Transverse colon (tissue), 4 donors: Measurements from ENCODE around the gene NKAP. TPM values are rescaled to one million over a fixed set of nuclear protein-coding genes. Genes with fewer than 3 reads are reported as not detected.

ENCODE experiments used
- DNase-seq: peaks from one replicate; pipeline ENCODE4 v3.0.0-alpha.2; 2019
- H3K27ac ChIP-seq, 4 donors: fragments of 200-600 bp; sonication (generic); 2 replicates each; pipeline ENCODE4 v1.5.1; 2016 to 2018; ENCODE audit warnings: inconsistent platforms in 4 of 4
- H3K27me3 ChIP-seq: fragments of 200-600 bp; sonication (generic); 2 replicates; pipeline ENCODE4 v1.5.1; 2017; ENCODE audit warnings: inconsistent platforms
- H3K36me3 ChIP-seq, 4 donors: fragments of 200-600 bp; sonication (generic); 2 replicates each; pipeline ENCODE4 v1.5.1; 2017 to 2019; ENCODE audit warnings: inconsistent platforms in 4 of 4
- H3K4me1 ChIP-seq, 4 donors: fragments of 200-600 bp; sonication (generic); 2 replicates each; pipeline ENCODE4 v1.5.1; 2017 to 2020; ENCODE audit warnings: inconsistent platforms in 4 of 4
- H3K4me3 ChIP-seq, 4 donors: fragments of 200-600 bp; sonication (generic); 1 replicate in 1 of 4; 2 replicates in 3 of 4; pipeline versions ENCODE4 v1.5.1 to v1.6.1; 2017 to 2019; ENCODE audit warnings: inconsistent platforms in 4 of 4
- H3K9me3 ChIP-seq, 2 donors: fragments of 200-600 bp; sonication (generic); 2 replicates each; pipeline ENCODE4 v1.5.1; 2017 to 2019; ENCODE audit warnings: inconsistent platforms in 2 of 2
- EP300 ChIP-seq: sonication (generic); formaldehyde crosslinking; IDR thresholded peaks from one replicate; pipeline ENCODE4 v1.6.1; 2017; ENCODE audit warnings: antibody characterized with exemption, low read depth
- POLR2A ChIP-seq: fragments of 450-650 bp; IDR thresholded peaks from one replicate; pipeline ENCODE4 v1.6.1; 2016; ENCODE audit warnings: antibody characterized with exemption, mild to moderate bottlenecking, moderate library complexity
- POLR2AphosphoS5 ChIP-seq, 3 donors: sonication (generic); formaldehyde crosslinking; IDR thresholded peaks; one replicate each; pipeline ENCODE4 v1.6.1; 2016; ENCODE audit warnings: antibody characterized with exemption in 3 of 3
- WGBS, 2 donors: methylation state at CpG; one replicate each; pipeline ENCODE4 v1.1.5; 2018; ENCODE audit warnings: low coverage in 1 of 2; 5-methylcytosine and 5-hydroxymethylcytosine counted together
- in situ Hi-C, 4 donors: fragments of 200-750 bp; cut with MboI; loops; one replicate each; pipeline versions ENCODE4 v1.15.0 to v1.15.1; 2017; ENCODE audit warnings: low sequenced_read_pairs in 3 of 4, low pct_ligation_motif_present in 1 of 4, low pct_unique_long_range_greater_than_20kb in 1 of 4
- intact Hi-C: fragments of 100-400 bp; cut with DNase I; formaldehyde crosslinking; loops from one replicate; pipeline ENCODE4 v1.15.1; 2023; ENCODE audit warnings: low total_unique reads
- total RNA-seq, 4 donors: library from RNA; depleted of rRNA; stranded (reverse); fragments of >200 nt; gene quantifications; one replicate each; pipeline ENCODE4 v1.1.0, GENCODE V29; 2016

The NKAP gene
- total RNA-seq, 4 donors from 2014 or later = 2.6 to 14.7 (median 8.5) TPM

DNA sequence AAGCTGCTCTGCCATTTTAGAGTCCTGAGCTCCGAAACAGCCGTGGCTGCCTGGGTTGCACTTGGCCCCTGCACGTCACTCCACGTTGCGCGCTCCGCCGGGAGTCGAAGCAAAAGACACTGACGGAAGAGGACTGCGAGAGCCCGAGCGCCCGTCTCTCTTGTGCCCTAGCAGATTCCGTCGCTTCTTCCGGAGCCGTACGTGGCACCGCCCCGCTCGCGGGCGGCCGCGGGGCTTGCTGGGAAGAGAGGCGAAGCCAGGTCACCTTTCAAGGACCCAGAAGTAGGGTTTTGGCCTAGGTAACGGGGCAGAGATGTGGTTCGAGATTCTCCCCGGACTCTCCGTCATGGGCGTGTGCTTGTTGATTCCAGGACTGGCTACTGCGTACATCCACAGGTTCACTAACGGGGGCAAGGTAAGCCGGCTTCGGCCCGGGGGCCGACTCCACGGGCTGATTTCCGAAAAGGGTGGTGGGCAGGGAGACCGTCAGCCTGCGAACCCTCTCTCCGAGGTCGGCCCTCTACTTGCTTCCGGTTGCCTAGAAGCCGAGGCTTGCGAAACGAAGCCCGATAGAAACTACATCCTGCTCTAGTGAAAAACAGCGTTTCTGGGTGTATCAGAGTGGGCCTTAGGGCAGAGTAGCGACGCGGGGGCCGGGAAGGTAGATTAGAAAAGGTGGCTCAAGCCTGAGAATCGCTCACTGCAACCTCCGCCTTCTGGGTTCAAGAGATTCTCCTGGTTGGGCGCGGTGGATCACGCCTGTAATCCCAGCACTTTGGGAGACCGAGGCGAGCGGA is 71.8 kb downstream of the NKAP start, which contains the start of the genes NDUFA1 and RNF113A:
Gene NDUFA1 (plus strand): TSS at position 234 of the 797 bp plus-strand sequence. CDS start 80 bp downstream, at position 314.
Gene RNF113A (minus strand): TSS at position 135 of the 797 bp plus-strand sequence. CDS start 120 bp downstream, at position 15.
- 51% methylated on average over 62 of the region's 62 CpGs; no CpG with 5 or more reads in 1 of the 2 donors for WGBS, 2 donors
- H3K4me3 ChIP-seq = peak within 1 kb of the TSS; percentile 45 to 71 (median 62)
- peak within 1 kb of the TSS; percentile 90 to 97 (median 96) for H3K27ac ChIP-seq
- intact Hi-C loops (no loop called here), in situ Hi-C loops (no loop called here)
- H3K4me1 ChIP-seq = peaks cover 0 to 24% (median 4%) of the 10 kb centered on the region in 4 donors
- TF ChIP-seq POLR2A = peak; percentile 93
- TF ChIP-seq POLR2AphosphoS5 (IDR thresholded peaks at IDR 0.05) = peak; percentile 89 to 95 (median 94)
- no peak for TF ChIP-seq EP300
- no peaks in the 10 kb centered on the region for H3K36me3 ChIP-seq
- H3K9me3 ChIP-seq = no peaks in the 10 kb centered on the region
- H3K27me3 ChIP-seq = no peaks in the 10 kb centered on the region
- peak; percentile 89 for DNase-seq

DNA sequence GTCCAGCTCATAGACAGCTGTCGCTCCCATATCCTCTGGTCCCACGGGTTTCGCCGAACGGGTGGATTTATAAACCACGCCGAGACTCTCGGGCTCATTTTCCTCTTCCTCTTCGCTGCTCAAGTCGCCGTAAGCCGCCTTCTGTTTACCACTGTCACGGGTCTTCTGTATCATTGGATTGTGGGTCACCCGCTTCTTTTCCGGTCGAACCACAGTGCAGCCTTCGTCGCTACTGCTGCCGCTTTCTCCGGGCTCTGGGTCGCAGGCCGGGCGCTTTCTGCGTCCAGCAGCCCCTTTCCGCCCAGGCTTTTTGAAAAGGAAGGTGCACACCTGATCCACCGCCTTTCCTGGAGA is 72.3 kb downstream of the NKAP start:
- intact Hi-C loops = no loop called here
- Histone ChIP-seq H3K27me3 (no peaks in the 10 kb centered on the region), H3K27ac (peak overlapping the region; percentile 90 to 97 (median 96)), H3K36me3 (no peaks in the 10 kb centered on the region), H3K4me3 (peak overlapping the region; percentile 24 to 71 (median 53)), H3K9me3 (no peaks in the 10 kb centered on the region), H3K4me1 (peaks cover 0 to 24% (median 4%) of the 10 kb centered on the region in 4 donors)
- no peak for TF ChIP-seq POLR2AphosphoS5 (IDR thresholded peaks at IDR 0.05)
- TF ChIP-seq POLR2A = no peak
- no peak for DNase-seq
- WGBS, 2 donors = 45% methylated on average over 26 of the region's 26 CpGs; no CpG with 5 or more reads in 1 of the 2 donors
- in situ Hi-C loops = no loop called here

Other genes with a start within 250 kb of the NKAP start
- 1 to 10 TPM in 1 of 4 donors, under 1 TPM in 1, not detected in 2; 0.64 to 1.5 TPM for gene SOWAHD, start 185.2 kb downstream of the NKAP start, total RNA-seq
- gene RPL39, start 152.1 kb downstream of the NKAP start, total RNA-seq = 1,000 to 10,000 TPM in 2 of 4 donors, 100 to 1,000 TPM in 2; 246 to 2,878 (median 1,753) TPM
- 10 to 100 TPM in 1 of 4 donors, 1 to 10 TPM in 3; 3.4 to 16.8 (median 5.7) TPM for gene UPF3B, start 90.8 kb downstream of the NKAP start, total RNA-seq
- gene RNF113A, start 72.0 kb downstream of the NKAP start, total RNA-seq = 10 to 100 TPM in 2 of 4 donors, 1 to 10 TPM in 2; 1.9 to 16.7 (median 10.1) TPM
- 100 to 1,000 TPM in 1 of 4 donors, 10 to 100 TPM in 3; 11.9 to 128 (median 70.9) TPM for gene NDUFA1, start 71.9 kb downstream of the NKAP start, total RNA-seq
- gene AKAP14, start 47.9 kb downstream of the NKAP start, total RNA-seq = not detected
- gene RHOXF2B, start 133.9 kb upstream of the NKAP start, total RNA-seq = not detected
- 10 to 100 TPM in 1 of 4 donors, 1 to 10 TPM in 1, not detected in 2; 1.3 to 10.8 TPM for gene RHOXF1, start 172.2 kb upstream of the NKAP start, total RNA-seq
- gene RHOXF2, start 214.9 kb upstream of the NKAP start, total RNA-seq = not detected